GM18870 (cell line): ENCODE measurements around the gene TLX1.

Experiments
- ATAC-seq: cut with Tn5 transposase; IDR thresholded peaks from one replicate; pipeline ENCODE4 v1.9.1; 2021; ENCODE audit warnings: moderate library complexity; ENCODE audit not compliant: unreplicated experiment

The TLX1 gene

DNA sequence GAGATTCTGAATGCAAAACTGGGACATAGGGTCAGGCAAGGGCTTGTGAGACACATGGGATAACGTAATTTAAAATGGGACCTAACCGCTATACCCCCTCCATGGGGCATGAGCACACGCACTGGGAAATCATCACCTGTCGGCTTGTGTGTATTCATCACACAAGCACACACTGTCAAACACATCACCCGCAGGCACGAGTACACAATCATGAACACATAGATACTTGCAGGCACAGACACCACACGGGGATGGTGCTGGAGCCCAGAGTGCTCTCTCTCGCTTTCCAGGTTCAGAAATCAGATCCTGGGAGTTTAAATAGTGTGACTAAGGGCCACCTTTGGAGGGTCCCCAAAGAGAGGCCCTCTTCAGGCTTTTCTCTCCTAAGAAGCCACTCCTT is 19.6 kb upstream of the TLX1 start:
- ATAC-seq: no peak

DNA sequence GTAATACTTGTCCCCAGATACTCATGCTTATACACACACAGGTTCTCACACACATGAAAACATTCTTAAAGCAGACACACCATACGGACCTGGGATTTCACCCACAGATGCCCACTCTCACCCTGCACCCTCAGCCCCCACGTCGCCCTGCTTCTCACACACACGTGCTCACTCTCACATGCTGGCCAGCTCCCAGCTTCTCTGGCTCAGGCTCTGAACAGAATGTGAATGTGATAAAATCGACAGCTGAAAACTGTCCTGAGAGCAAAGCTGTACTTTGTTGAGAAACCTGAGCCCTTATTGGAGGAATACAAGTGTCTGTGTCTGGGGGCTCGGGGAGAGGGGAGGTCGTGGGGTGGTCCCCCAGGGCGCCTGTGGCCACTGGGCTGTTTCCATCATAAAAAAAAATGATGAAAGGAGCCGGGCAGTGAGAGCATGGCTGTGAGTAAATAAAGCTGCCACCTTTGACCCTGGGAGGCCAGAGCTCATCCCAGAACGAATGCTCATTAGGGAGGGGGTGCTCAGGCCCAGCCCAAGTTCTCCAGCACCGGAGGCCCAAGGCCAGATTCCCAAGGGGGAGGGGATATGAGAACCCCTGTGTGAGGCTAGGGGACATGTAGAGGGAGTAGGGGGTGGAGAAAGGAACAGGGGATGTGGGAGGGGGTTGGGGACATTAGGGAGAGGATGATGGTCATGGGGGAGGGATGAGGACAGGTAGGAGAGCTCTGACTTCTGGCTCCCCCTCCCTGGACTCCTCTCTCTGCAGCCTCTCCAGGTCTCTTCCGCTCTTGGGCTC is 18.1 kb upstream of the TLX1 start:
- ATAC-seq: no peak

DNA sequence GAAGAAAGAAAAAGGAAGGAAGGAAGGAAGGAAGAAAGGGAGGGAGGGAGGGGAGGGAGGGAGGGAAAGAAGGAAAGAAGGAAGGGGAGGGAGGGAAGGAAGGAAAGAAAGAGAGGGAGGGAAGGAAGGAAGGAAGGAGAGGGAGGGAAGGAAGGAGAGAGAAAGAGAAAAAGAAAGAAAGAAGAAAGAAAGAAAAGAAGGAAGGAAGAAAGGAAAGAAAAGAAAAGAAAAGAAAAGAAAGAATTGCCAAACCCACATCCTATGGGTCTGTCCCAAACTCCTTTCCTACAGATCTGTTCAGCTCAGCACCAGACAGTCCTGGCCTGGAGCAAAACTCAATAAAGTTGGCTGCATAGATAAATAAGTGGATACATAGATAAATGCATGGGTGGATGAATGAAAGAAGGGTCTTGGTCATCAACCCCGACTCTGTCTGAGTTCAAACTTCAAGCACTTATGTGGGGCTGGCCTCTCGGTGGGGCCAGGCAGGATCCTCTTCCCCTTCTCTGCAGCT is 17.2 kb upstream of the TLX1 start:
- ATAC-seq: no peak

DNA sequence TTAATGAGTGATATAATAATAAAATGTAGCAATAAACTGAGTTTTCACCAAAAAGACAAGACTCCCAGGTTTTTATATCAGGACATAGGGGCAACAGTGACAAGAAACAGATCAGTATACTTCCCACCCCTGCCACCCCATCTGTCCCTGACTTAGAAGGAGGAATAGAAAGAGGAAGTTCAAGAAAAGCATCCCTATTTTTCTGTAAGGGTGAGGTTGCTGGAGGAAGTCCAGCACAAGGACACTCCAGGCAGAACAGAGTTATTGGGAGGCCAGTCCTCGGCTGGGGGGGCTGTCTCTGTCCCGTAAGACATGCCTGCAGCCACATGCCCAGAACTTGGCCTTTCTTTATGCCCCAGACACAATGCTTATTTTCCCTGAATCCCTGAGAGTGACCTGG is 16.5 kb upstream of the TLX1 start:
- no peak for ATAC-seq

DNA sequence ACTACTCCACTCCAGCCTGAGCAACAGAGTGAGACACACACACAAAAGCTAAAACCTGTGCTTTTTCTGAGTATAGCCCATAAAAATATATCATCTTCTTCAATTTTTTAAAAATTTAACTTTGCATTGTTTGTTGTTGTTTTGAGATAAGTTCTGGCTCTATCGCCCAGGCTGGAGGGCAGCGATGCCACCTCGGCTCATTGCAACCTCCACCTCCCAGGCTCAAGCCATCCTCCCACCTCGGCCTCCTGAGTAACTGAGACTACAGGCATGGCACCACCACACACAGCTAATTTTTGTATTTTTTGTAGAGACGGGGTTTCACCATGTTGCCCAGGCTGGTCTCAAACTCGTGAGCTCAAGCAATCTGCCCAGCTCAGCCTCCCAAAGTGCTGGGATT is 14.3 kb upstream of the TLX1 start:
- ATAC-seq: no peak

DNA sequence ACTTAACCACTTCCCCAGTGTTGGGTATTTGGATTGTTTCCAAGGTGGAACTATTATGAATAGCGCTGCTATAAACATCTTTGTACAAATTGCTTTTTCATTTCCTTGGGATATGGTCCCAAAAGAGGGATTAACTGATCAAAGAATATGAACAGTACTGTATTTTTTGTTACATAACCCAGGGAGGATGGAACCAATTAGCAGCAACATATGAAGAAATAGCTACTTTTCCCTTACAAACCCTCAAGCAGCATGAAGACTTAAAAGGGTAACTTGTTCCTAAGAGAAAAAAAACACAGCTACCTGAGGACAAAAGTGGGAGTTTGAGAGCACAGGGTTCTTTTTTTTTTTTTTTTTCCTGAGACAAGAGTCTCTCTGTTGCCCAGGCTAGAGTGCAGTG is 13.1 kb upstream of the TLX1 start:
- ATAC-seq: no peak

DNA sequence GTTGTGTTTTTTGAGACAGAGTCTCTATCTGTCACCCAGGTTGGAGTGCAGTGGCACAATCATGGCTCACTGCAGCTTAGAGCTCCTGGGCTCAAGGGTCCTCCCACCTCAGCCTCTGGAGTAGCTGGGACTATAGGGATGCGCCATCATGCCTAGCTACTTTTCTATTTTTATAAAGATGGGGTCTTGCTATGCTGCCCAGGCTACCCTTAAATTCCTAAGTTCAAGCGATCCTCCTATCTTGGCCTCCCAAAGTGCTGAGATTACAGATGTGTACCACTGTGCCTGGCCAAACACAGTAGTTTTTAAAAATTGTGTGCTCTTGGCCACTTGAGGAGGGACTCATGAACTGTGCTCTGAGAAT is 10.6 kb upstream of the TLX1 start:
- no peak for ATAC-seq

DNA sequence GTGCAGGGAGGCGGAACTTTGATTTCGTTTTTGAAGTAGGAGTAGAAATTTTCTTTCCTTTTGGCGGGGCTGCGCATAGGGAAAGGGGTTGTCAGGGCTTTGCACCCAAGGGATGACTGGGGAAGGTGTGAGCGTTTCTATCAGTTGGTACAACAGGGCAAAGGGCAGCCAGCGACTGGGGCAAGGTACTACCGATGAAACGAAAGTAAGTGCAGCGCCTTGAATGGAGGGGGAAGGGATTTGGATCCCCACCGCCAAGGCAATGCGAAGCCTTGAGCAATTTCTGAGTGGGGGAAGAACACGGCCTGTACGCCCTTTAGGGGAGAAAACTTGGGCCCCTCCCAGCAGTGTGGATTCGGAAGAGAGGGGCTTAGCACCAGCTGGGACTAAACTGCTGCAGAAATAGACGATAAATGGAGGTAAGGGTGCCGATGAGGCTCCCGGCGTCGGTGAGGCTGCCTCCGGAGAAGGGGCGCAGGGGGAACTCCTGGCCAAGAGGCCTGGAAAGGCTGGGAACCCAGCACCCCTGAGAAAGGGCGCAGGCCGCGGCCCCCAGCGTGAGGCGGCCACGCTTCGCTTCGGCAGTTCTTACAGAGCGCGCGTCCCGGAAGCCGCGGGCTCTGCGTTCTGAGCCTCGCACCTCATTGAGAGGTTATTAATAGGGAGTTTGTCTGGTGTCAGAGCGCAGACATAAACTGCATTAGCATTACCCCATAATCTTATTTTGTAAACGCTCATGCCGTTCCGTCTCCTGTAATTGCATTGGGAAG is 10.0 kb upstream of the TLX1 start:
- no peak for ATAC-seq

DNA sequence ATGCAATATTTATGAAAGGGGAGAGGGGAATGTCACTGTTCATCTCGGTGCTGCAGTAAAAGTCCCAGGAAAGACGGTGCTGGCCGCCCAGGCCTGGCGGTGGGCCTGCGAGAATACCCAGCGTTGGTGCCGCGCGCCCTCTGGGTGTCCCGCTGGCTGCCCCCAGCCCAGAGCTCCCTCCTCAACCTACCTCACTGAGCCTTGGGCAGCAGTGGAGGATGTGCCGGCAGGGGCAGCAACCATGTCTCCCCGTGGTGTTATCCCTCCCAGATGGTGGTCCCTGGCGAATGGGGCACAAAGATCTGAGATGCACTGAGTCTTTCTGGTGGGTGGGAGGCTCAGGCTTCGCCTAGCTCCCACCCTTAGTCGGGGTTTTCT is 9.5 kb upstream of the TLX1 start:
- ATAC-seq: no peak

DNA sequence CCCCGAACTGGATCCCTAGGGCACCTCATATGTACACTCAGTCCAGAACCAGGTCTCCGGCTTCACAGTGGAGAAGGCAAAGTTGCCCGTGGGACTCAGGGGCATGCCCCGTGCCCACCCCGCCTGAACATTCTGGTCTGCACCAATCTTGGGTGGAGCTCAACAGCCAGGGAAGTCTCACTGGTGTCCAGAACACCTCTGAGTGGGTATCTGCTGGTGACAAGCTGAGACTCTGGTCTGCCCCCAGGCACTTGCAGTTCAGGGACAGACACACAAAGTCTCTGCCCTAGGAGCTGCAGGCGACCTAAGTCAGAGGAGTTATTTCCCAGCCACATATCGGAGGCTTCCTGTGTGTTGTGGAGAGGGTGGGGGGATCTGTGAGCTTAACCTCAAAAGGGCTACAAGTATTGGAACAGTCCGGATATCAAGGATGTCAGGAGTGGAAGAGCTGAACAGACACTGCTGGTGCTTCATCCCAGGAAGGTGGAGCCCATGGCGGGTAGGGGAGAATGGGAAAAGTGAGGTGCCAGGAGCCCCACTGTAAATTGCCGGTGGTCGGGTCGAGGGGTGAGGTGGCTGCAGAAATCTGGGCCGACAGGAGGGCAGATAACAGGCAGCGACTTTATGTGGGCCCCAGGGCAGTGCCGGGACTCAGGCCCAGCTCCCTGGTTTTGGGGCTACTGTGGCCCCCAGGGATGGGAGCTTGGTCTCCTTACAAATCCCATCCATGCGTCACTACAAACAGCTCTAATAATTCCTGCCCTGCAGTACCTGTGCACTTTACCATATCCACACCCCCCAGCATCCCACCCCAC is 8.6 kb upstream of the TLX1 start:
- no peak for ATAC-seq

DNA sequence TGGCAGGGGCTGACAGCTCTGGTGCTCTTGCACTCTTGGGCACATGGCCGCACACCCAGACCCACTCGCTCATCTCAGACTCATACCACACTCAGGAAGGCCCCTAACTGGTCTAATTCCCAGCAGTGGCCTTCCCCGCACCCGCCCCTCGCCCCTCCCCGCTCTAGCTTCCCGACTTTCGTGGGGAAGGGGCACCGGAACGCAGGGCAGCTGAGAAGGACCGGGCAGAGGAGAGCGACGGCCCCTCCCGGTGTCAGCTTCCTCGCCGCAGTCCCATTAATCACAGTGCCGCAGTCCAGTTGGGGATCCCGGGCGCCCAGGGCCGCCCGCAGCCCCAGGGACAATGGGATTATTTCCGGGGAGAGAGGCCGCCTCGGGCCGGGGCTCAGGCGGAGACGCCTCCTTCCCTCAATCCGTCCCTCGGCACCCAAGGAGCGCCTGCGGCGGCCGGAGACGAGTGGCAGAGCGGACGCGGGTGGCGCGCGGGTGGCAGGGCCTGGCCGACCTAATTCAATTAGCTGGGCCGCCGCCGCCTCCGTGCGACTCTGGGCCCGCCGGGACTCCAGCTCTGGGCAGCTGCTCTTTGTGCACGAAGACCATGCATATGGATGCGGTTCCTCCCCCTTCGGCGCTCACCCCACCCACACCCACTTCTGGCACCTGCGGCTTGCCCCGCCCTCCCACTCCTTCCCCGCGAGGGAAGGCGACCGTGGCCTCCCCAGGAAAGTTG is 7.8 kb upstream of the TLX1 start:
- no peak for ATAC-seq

DNA sequence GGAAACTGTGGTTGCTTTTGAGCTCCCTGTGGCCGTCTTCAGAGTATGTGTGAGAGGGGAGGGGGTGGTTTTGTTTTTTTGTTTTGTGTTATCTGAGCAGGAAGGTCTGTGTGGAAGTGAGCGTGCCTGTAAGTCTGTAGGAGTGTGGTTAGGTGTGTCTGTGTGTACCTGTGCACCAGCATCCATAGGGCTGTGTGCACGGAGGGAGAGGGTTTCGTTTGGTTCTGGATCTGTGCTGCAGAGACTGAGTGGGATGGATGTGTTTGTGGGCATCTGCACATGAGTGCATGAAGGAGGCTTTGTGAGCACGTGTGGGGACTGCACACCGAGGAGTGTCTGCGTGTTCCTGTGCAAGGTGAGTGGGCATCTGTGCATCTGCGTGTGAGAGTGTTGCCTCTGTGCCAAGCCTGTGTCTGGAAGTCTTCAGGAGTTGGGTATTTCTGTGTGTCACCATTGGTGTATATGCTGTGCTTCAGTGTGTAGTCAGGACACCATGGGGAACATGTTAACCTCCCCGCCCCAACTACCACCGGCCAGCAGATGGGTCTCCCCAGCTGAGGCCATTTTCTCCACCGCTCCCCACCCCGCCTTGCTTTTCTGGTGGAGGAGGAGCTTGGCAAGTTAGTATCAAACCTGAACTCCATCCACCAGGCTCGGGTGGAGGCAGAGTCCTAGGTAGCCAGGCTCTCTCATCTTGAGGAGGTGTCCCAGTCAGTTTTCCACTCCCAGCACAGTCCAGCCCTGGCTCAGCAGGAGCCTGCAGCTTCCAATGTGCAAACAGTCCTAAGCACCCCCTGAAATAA is 7.1 kb upstream of the TLX1 start:
- ATAC-seq: no peak

DNA sequence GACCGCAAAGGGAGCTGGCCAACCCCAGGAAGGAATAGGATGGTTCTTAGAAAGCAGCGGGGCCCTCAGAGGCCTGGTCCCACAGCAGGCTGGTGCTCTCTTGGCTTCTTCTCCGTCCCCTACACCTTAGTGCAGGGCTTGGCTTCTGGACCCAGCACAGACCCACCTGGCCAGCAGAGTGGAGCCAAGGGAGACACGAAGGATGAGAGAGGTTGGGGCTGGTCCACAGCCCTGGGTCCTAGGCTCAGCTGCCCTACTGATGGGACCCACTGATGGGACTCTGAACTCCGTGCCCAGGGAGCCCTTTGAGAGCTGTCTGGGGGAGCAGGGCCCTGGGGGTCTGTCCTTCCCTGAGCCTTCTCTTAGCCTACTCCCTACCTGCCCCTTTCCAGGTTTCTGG is 6.2 kb upstream of the TLX1 start:
- no peak for ATAC-seq

DNA sequence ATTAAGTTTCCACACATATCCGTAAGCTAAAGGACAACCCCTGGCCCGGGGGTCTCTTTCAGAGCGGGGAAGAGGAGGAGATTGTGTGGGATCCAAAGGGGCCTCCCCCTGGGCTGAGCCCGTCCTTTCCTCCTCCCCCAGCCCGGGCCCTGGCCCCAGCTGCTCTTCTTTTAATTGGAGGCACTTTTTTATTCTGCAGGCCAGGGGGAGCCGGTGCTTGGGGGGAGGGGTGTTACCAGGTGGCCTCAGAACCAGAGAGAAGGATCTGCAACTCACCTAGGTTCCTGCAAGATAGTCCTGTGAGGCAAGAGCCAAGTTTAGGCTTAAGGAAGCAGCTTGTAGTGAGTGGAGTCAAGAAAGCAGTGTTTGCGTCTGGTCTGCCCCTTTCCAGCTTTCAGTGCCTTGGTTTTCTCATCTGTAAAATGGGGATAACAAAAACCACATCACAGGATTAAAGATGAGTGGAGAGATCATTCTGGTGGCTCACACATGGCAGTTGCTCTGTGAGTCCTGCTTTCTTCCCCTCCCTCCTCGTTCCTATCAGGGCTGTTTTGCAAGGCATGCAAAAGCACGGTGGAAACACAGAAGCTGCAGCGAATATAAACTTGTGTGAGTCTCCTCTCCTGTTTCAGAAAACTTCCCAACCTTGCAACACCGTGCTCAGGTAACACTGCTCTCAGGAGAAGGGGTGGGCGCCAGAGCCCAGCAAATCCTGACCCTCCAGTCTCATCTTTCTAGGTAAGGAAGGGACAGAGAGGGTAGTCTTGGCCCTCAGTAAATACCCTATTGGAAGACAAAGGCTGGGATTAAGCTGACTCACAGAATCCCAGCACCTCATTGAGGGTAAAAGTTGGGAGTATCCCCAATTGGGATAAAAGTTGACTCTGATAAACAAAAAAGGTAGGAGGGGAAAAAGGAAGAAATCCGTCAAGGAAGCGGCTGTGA is 4.1 kb upstream of the TLX1 start:
- ATAC-seq: no peak

DNA sequence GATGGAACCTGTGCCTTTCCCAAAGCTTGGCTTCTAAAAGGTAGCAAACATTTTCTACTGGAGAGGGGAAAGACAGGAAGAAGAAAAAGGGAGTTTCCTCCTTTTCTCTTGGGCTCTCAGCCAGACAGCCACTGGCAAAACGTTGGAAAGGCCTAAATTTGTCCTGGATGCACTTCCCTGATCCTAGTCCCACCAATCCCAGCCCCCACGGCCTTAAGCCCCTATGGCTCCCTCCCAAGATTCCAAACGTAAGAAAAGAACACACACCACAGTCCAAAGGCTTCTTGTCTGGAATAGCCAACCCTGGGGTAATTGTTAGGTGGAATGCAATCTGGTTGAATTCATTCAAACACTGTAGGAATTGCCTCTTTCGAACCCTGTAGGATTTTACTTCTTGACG is 959 bp upstream of the TLX1 start:
- ATAC-seq: no peak

DNA sequence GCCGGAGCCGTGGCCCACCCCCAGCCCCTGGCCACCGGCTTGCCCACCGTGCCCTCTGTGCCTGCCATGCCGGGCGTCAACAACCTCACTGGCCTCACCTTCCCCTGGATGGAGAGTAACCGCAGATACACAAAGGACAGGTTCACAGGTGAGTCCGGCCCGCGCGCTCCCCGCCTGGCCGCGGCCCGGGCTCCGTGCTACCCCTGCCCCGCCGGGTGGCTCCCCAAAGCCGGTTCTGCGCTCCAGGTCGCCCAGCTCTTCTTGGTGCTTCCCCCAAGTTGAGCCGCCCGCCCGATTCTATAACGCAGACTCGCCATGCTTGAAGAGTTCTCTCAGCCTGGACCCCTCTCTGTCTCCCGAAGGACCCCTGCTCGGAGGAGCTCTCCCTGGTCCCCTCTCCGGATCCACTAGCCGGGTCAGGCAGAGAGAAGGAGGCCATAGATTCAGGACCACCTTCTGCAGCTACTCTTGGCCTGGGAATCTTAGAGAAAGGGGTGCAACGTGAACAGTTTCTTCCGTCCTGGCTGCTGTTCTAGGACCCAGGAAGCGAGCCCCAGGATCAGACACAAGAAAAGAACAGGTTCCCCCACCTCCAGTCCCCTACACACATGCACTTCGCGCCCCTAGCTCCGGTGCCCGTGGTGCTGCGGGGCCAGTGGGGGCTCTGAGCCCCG is 999 bp downstream of the TLX1 start:
- no peak for ATAC-seq

DNA sequence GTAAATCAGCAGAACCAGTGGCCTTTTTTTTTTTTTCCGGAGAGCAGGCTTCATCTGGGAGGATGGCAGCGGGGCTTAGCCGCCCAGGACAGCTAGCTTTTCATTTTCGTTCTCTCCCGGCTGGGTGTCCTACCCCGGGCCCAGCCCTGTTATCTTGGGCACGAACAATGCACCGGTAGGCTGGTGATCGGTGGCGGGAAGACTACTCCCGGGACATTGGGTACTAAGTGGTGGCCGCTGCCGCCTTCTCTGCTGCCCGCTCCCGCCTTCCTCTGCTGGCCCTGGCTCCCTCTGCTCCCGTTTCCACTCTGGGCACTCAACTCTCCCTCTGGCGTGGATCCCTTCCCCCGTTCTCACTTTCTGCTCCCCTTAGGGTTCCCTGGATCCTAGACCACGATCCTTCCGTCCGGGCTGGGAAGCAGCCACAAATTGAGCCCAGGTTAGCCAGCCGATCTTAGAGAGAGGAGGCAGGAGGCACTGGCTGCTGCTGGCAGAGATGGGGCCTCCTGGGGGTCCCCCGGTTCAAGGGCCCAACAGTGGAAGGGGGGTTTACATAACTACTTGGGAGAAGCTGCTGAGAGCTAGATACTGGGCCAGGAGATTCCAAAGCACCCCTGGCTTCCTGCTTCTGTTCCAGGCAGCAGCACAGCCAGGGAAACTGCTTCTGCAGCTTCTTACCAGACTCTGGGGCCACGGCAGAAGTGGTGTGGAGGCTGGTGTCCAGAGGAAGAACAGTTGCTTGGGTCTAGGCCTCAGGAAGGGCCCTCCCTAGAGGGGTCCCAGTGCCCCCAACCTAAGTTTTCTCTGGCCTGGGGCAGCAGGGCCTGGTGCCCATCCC is 1.8 kb downstream of the TLX1 start:
- no peak for ATAC-seq
